Mucosa of rectum (tissue), 2 donors: ENCODE data around the gene FREM1.

Experiments used
- H3K27ac ChIP-seq, 2 donors: one replicate each; pipeline ENCODE4 v1.7.0; 2013; ENCODE audit warnings: inconsistent platforms in 2 of 2, low read depth in 2 of 2, low read length in 2 of 2
- H3K27me3 ChIP-seq, 2 donors: one replicate each; pipeline ENCODE4 v1.7.0; 2013; ENCODE audit warnings: low read length in 2 of 2; ENCODE audit not compliant: control insufficient read depth in 2 of 2, insufficient read depth in 2 of 2
- H3K36me3 ChIP-seq, 2 donors: one replicate each; pipeline ENCODE4 v1.7.0; 2013; ENCODE audit warnings: low read length in 2 of 2; ENCODE audit not compliant: control insufficient read depth in 2 of 2, insufficient read depth in 2 of 2
- H3K4me1 ChIP-seq, 2 donors: one replicate each; pipeline ENCODE4 v1.7.0; 2013; ENCODE audit warnings: low read length in 2 of 2, mild to moderate bottlenecking in 1 of 2; ENCODE audit not compliant: control insufficient read depth in 2 of 2, insufficient read depth in 2 of 2
- H3K4me3 ChIP-seq, 2 donors: one replicate each; pipeline ENCODE4 v1.7.0; 2013; ENCODE audit warnings: low read length in 2 of 2
- H3K9ac ChIP-seq, 2 donors: one replicate each; pipeline ENCODE4 v1.7.0; 2013; ENCODE audit warnings: low read length in 2 of 2, low read depth in 1 of 2, mild to moderate bottlenecking in 1 of 2
- H3K9me3 ChIP-seq, 2 donors: one replicate each; pipeline ENCODE4 v1.7.0; 2013; ENCODE audit warnings: low read length in 2 of 2; ENCODE audit not compliant: control insufficient read depth in 2 of 2
- donor health status: healthy.
- donor health status: Normal muscosa, but diverticular disease.

The FREM1 gene, protein sequence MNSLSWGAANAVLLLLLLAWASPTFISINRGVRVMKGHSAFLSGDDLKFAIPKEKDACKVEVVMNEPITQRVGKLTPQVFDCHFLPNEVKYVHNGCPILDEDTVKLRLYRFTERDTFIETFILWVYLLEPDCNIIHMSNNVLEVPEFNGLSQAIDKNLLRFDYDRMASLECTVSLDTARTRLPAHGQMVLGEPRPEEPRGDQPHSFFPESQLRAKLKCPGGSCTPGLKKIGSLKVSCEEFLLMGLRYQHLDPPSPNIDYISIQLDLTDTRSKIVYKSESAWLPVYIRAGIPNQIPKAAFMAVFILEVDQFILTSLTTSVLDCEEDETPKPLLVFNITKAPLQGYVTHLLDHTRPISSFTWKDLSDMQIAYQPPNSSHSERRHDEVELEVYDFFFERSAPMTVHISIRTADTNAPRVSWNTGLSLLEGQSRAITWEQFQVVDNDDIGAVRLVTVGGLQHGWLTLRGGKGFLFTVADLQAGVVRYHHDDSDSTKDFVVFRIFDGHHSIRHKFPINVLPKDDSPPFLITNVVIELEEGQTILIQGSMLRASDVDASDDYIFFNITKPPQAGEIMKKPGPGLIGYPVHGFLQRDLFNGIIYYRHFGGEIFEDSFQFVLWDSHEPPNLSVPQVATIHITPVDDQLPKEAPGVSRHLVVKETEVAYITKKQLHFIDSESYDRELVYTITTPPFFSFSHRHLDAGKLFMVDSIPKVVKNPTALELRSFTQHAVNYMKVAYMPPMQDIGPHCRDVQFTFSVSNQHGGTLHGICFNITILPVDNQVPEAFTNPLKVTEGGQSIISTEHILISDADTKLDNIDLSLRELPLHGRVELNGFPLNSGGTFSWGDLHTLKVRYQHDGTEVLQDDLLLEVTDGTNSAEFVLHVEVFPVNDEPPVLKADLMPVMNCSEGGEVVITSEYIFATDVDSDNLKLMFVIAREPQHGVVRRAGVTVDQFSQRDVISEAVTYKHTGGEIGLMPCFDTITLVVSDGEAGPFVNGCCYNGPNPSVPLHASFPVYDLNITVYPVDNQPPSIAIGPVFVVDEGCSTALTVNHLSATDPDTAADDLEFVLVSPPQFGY (N-terminal part only)

DNA sequence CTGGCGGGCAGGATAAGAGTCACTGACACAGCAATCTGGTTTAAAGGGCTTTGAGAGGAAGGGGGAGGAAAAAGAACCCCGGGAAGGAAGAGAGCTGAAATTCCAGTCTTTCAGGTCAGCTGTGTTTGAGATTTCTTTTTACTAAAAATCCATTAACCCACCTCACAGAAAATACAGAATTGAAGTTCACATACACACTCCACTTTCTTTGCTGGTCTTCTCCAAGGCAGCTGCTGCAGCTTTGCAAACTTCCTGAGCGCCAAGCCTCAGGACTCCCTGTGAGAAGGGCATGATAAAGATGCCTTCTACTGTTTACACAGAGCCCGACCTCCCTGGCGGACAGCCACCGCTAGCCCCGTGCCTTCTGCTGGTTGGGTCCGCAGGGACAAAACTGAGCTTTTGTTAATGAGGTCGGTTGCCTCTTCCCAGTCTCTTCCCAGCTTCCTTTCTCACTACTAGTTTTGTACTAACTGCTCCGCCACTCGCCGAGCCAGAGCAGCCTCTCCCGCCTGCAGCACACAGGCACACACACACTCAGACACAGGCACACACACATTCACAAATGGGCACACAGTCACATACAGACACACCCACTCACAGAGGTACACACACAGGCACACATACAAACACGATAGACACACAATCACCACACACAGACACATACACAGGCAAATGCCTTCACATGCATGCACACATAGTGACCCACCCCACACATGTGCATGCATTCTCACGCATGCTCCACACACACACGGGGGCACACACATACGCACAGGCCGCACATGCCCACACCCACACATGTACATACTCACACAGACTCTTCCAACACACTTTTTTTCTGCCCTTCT lies at the start of gene FREM1:
Gene FREM1, minus strand, starts transcription at position 468 of the 845 bp plus-strand sequence. CDS start 41,451 bp downstream, outside the sequence.
- Histone ChIP-seq H3K27me3 (no peaks in the 10 kb centered on the region), H3K36me3 (no peaks in the 10 kb centered on the region), H3K9me3 (no peaks in the 10 kb centered on the region), H3K4me3 (peak within 1 kb of the TSS; percentile 24 to 67), H3K4me1 (peaks cover 10 to 13% of the 10 kb centered on the region in 2 donors), H3K27ac (peak within 1 kb of the TSS in 1 of 2 donors; percentile 40), H3K9ac (no peak within 1 kb of the TSS)

DNA sequence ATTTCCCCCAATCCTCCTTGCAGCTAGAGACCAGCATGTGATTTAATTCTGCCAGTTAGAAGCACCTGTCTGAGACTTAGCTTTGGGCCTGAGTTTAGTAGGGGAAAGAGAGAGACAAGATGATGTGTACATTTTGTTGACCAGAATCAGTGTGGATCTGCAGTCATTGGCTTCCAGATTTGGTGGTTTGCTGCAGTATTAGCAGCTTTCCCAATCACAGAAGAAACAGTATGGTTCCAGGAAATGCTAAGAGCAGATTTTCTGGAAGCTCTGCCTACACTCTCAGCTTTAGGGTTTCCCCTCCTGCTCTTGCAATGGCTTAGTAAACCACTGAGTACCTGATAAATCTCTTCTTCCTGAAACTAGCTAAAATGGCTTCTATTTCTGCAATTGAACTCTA lies 48.8 kb upstream of the FREM1 start:
- Histone ChIP-seq H3K27ac (no peak overlapping the region), H3K27me3 (no peaks in the 10 kb centered on the region), H3K36me3 (no peaks in the 10 kb centered on the region), H3K4me1 (no peaks in the 10 kb centered on the region), H3K9ac (no peak overlapping the region), H3K4me3 (no peak overlapping the region), H3K9me3 (no peaks in the 10 kb centered on the region)

DNA sequence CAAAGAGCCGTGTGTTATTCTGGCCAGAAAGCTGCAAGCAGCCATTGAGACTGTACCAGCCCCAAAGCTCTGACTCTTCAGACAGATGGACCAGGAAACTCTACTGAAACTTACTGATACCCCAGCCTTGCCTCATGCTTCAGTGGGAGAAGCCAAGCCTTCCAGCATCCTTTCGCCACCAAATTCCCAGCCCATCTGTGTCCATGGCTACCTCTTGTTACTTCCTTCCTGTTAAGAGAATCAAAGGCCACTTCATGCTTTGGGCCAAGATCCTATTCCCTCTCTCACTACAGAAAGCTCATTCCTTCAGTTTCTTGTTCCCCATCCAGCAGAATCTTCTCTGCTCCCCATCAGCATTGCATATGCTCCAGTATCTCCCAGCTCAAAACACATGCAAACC lies 46.9 kb upstream of the FREM1 start:
- Histone ChIP-seq H3K4me3 (no peak overlapping the region), H3K27ac (no peak overlapping the region), H3K9me3 (no peaks in the 10 kb centered on the region), H3K27me3 (no peaks in the 10 kb centered on the region), H3K36me3 (no peaks in the 10 kb centered on the region), H3K4me1 (no peaks in the 10 kb centered on the region), H3K9ac (no peak overlapping the region)

DNA sequence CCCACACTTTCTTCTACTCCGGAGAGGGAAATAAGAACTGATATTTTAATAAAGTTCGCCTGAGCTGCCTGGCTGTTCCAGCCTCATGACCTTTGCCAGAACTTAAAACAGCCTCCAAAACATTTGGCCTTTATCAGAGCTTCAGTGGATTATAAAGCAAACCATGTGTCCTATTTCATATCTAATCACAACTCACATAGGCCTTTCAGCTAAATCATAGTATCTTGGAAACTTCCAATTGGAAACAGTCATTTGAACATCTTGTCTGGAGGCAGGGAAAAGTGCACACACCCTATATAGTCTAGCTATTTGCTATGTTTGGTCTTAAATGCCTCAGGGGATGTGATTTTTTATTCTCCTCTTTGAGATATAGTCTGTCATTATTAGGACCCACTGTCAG lies 46.0 kb upstream of the FREM1 start:
- no peaks in the 10 kb centered on the region for H3K9me3 ChIP-seq
- H3K27ac ChIP-seq, result no peak overlapping the region
- H3K4me1 ChIP-seq, result no peaks in the 10 kb centered on the region
- no peaks in the 10 kb centered on the region for H3K36me3 ChIP-seq
- H3K27me3 ChIP-seq, result no peaks in the 10 kb centered on the region
- H3K4me3 ChIP-seq, result no peak overlapping the region
- H3K9ac ChIP-seq, result no peak overlapping the region

DNA sequence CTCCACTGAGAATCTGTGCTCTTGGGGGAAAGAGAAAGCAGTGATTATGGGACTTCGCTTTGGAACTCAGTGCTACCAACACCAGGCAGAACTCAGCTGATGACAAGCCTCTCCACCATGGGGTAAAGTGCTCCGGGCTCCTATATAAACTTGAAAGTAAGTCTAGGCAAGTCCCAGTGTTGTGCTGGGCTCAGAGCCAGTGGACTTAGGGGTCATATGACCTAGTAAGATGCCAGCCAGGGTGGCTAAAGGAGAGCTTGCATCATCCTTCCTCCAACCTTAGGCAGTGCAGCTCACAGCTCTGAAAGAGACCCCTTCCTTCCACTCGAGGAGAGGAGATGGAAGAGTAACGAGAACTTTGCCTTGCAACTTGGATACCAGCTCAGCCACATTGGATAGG lies 35.1 kb upstream of the FREM1 start:
- H3K36me3 ChIP-seq, result no peaks in the 10 kb centered on the region
- no peaks in the 10 kb centered on the region for H3K9me3 ChIP-seq
- no peaks in the 10 kb centered on the region for H3K27me3 ChIP-seq
- no peak overlapping the region for H3K27ac ChIP-seq
- no peak overlapping the region for H3K9ac ChIP-seq
- no peaks in the 10 kb centered on the region for H3K4me1 ChIP-seq
- H3K4me3 ChIP-seq, result no peak overlapping the region

DNA sequence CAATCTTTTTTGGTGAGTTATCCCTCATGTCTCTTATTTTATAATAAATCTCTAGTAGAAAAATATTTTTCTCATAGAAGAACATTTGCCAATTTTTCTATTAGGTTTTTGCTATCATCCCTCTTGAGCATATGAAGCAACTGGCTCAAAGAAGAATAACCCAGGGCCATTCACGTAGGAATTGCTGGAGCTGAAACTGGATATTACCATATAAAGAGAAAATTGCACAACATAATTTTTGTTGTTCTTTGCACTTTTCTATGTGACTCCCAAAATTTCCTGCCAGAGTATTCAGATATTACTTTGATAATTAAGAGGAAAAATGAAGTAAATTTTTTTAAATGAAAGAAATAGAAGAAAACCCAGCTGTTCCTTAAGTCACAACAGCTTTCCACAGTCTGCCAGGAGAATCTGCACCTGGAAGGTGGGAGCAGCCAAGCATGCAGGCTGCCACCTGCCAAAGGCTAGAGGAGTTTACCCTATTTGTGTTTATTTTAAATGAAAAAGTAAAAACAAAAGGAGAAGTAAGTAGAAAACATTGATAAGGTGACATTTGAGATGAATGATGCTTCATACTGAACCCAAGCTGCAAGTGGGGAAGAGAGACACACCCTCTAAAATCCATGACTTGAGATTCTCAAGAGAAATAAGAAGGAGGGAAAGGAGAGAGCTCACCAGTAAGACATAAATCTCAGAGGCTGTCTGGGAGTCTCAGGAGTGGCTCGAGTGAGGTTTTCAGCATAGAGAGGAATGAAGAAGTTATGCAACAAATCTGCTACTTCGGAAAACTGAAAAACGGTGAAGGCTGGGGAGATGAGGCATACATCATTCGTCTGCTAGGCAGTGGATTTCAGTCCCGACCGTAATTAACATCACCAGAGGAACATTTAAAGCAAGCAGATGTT lies 31.5 kb upstream of the FREM1 start:
- no peak overlapping the region for H3K4me3 ChIP-seq

DNA sequence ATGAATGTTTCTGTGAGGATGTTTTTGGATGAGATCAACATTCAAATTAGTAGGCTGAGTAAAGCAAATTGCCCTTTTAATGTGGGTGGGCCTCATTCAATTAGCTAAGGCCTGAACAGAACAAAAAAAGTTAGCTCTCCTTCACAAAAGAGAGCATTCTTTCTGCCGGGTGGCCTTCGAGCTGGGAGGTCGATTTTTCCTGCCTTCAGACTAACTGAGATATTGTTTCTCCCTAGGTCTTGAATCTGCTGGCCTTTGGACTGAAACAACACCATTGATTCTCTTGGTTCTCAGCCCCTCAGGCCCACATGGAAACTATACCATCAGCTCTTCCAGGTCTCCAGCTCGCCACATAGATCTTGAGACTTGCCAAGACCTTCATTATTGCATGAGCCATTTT lies 29.1 kb upstream of the FREM1 start:
- Histone ChIP-seq H3K27me3 (no peaks in the 10 kb centered on the region), H3K9ac (no peak overlapping the region), H3K4me3 (no peak overlapping the region), H3K9me3 (no peaks in the 10 kb centered on the region), H3K36me3 (no peaks in the 10 kb centered on the region), H3K4me1 (no peaks in the 10 kb centered on the region), H3K27ac (no peak overlapping the region)

More for the DNA sequence above, 31.5 kb upstream of the FREM1 start:
- H3K9ac ChIP-seq, result no peak overlapping the region
- H3K36me3 ChIP-seq, result no peaks in the 10 kb centered on the region
- H3K27me3 ChIP-seq, result no peaks in the 10 kb centered on the region
- H3K9me3 ChIP-seq, result no peaks in the 10 kb centered on the region
- H3K4me1 ChIP-seq, result no peaks in the 10 kb centered on the region
- no peak overlapping the region for H3K27ac ChIP-seq

DNA sequence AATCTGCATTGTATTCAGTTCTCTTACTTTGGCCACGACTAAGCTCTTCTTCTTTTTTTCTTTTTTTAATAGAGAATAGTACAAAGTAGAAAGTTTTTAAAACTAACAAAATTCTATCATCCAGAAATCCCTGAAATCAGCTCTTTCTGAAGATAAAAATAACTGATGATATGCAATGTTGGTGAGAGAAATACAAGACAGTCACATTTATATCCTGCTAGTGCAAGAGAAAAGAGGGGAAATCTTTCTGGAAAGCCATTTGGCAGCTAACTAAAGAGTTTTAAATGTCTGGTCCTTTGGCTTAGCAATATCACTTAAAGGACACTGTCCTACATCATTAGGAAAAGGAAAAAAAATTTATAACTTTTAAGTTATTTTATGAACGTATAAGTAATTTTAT lies 27.0 kb upstream of the FREM1 start:
- Histone ChIP-seq H3K36me3 (no peaks in the 10 kb centered on the region), H3K9me3 (no peaks in the 10 kb centered on the region), H3K27me3 (no peaks in the 10 kb centered on the region), H3K27ac (no peak overlapping the region), H3K4me1 (no peaks in the 10 kb centered on the region), H3K9ac (no peak overlapping the region), H3K4me3 (no peak overlapping the region)

DNA sequence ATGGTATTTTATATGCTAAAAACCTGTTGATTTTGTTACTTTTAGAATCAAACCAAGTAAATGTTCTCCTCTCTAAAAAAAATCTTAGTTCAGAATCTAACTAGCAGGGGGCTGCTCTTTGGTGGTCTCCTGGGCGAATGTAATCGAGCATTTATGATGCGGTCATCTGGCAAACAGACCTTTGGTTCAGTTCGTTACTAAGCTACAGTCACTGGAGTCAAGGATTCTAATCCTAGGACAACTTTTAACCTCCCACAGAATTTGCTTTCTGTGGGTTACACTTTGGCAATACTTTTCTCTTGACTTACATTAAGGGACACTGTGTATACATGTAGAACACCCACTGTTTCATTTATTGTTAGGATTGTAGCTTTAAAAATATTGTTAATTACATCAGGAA lies 26.3 kb upstream of the FREM1 start:
- no peak overlapping the region for H3K9ac ChIP-seq
- no peaks in the 10 kb centered on the region for H3K36me3 ChIP-seq
- H3K27me3 ChIP-seq, result no peaks in the 10 kb centered on the region
- H3K4me1 ChIP-seq, result no peaks in the 10 kb centered on the region
- H3K9me3 ChIP-seq, result no peaks in the 10 kb centered on the region
- no peak overlapping the region for H3K4me3 ChIP-seq
- H3K27ac ChIP-seq, result no peak overlapping the region
